IMR-90 (cell line): ENCODE data around the gene PNPLA5. TPM values are rescaled to one million over a fixed set of nuclear protein-coding genes. Genes with fewer than 3 reads are reported as not detected.

Experiments
- ATAC-seq: fragments of 200-7000 bp; cut with Tn5 transposase; 2 replicates; pipeline ENCODE4 v1.9.1; 2020; ENCODE audit warnings: low read depth, mild to moderate bottlenecking, moderate library complexity
- BruUV-seq: library from RNA; stranded (reverse); fragments of 400-500 nt; replicated peaks from 2 replicates; lab custom pipeline; 2021; lab: Mats Ljungman, UMichigan
- CTCF ChIA-PET: fragments of 300-600 bp; formaldehyde crosslinking; extraction: SDS; loops from one replicate; lab custom pipeline; 2021; ENCODE audit warnings: antibody characterized with exemption; lab: Yijun Ruan, JAX
- POLR2A ChIA-PET: fragments of 300-600 bp; sonication (Branson Sonifier 250); formaldehyde crosslinking; loops from one replicate; lab custom pipeline; 2022; ENCODE audit warnings: antibody characterized with exemption; ENCODE audit not compliant: unreplicated experiment; lab: Charles Lee
- DNase-seq: peaks from one replicate; pipeline ENCODE4 v3.0.0; 2013
- H2AFZ ChIP-seq: replicated peaks from 2 replicates; pipeline ENCODE3; 2013; ENCODE audit warnings: low read length, mild to moderate bottlenecking; ENCODE audit not compliant: poor library complexity
- H2AK5ac ChIP-seq: 2 replicates; pipeline ENCODE4 v1.6.1; 2013; ENCODE audit warnings: low read depth, low read length, inconsistent platforms
- H2AK9ac ChIP-seq: replicated peaks from 2 replicates; pipeline ENCODE3; 2013; ENCODE audit warnings: mild to moderate bottlenecking, low read depth, low read length, moderate library complexity; ENCODE audit not compliant: poor library complexity
- H2BK120ac ChIP-seq: 2 replicates; pipeline ENCODE4 v1.6.1; 2013; ENCODE audit warnings: low read depth, low read length, inconsistent platforms
- H2BK15ac ChIP-seq: 3 replicates; pipeline ENCODE4 v1.6.1; 2013; ENCODE audit warnings: low read depth, low read length, inconsistent platforms
- H2BK20ac ChIP-seq: 2 replicates; pipeline ENCODE4 v1.6.1; 2013; ENCODE audit warnings: low read depth, mild to moderate bottlenecking, inconsistent platforms, low read length, moderate library complexity
- H2BK5ac ChIP-seq: 2 replicates; pipeline ENCODE4 v1.6.1; 2013; ENCODE audit warnings: mild to moderate bottlenecking, low read depth, low read length, inconsistent platforms; ENCODE audit not compliant: poor library complexity, severe bottlenecking
- H3K14ac ChIP-seq: replicated peaks from 2 replicates; pipeline ENCODE4 v1.6.1; 2013; ENCODE audit warnings: low read depth, low read length, inconsistent platforms
- H3K18ac ChIP-seq: 2 replicates; pipeline ENCODE4 v1.6.1; 2013; ENCODE audit warnings: low read depth, low read length, control low read depth
- H3K23ac ChIP-seq: 2 replicates; pipeline ENCODE4 v1.6.1; 2013; ENCODE audit warnings: low read depth, low read length, inconsistent platforms
- H3K27ac ChIP-seq: 2 replicates; pipeline ENCODE4 v1.5.1; 2013; ENCODE audit warnings: mild to moderate bottlenecking, control low read depth, low read length; ENCODE audit not compliant: insufficient read depth
- H3K27me3 ChIP-seq: 2 replicates; pipeline ENCODE4 v1.6.1; 2013; ENCODE audit warnings: low read length; ENCODE audit not compliant: control insufficient read depth, insufficient read depth
- H3K36me3 ChIP-seq: 2 replicates; pipeline ENCODE4 v1.6.1; 2013; ENCODE audit warnings: low read length, mixed read lengths; ENCODE audit not compliant: control insufficient read depth, insufficient read depth
- H3K4ac ChIP-seq: 2 replicates; pipeline ENCODE4 v1.6.1; 2013; ENCODE audit warnings: low read depth, low read length, inconsistent platforms
- H3K4me1 ChIP-seq: 2 replicates; pipeline ENCODE4 v1.6.1; 2013; ENCODE audit warnings: low read length, mixed read lengths; ENCODE audit not compliant: control insufficient read depth, insufficient read depth
- H3K4me2 ChIP-seq: 2 replicates; pipeline ENCODE4 v1.6.1; 2013; ENCODE audit warnings: low read depth, mild to moderate bottlenecking, control low read depth, low read length, moderate library complexity
- H3K4me3 ChIP-seq: 2 replicates; pipeline ENCODE4 v1.5.1; 2013; ENCODE audit warnings: low read depth, mild to moderate bottlenecking, control low read depth, low read length, moderate library complexity; ENCODE audit not compliant: insufficient read depth
- H3K56ac ChIP-seq: 2 replicates; pipeline ENCODE4 v1.6.1; 2013; ENCODE audit warnings: low read length, inconsistent platforms; ENCODE audit not compliant: insufficient read depth; ENCODE audit errors: extremely low read depth
- H3K79me1 ChIP-seq, 2 experiments: 2 replicates each; pipeline ENCODE4 v1.6.1; 2013; ENCODE audit warnings: low read length in 2 of 2, inconsistent platforms in 1 of 2, low read depth in 1 of 2
- H3K9ac ChIP-seq: 2 replicates; pipeline ENCODE4 v1.6.1; 2013; ENCODE audit warnings: low read depth, low read length, control low read depth
- H3K9me1 ChIP-seq: 2 replicates; pipeline ENCODE4 v1.6.1; 2013; ENCODE audit warnings: low read length, inconsistent platforms; ENCODE audit not compliant: insufficient read depth
- H3K9me3 ChIP-seq: 2 replicates; pipeline ENCODE4 v1.6.1; 2013; ENCODE audit warnings: low read length; ENCODE audit not compliant: control insufficient read depth, insufficient read depth
- H4K20me1 ChIP-seq: 2 replicates; pipeline ENCODE4 v1.6.1; 2013; ENCODE audit warnings: low read length, inconsistent platforms; ENCODE audit not compliant: insufficient read depth
- H4K5ac ChIP-seq: 2 replicates; pipeline ENCODE4 v1.6.1; 2013; ENCODE audit warnings: mild to moderate bottlenecking, low read depth, low read length, control low read depth
- H4K8ac ChIP-seq, 2 experiments: 2 replicates each; pipeline ENCODE4 v1.6.1; 2013; ENCODE audit warnings: low read depth in 2 of 2, low read length in 2 of 2, control low read depth in 1 of 2, inconsistent platforms in 1 of 2
- H4K91ac ChIP-seq: 2 replicates; pipeline ENCODE4 v1.6.1; 2013; ENCODE audit warnings: low read depth, low read length, inconsistent platforms; ENCODE audit not compliant: insufficient read depth
- BHLHE40 ChIP-seq: fragments of 150-350 bp; IDR thresholded peaks from 2 replicates; pipeline ENCODE4 v1.6.1; 2016; ENCODE audit warnings: mild to moderate bottlenecking, low read depth, low read length
- CEBPB ChIP-seq: IDR thresholded peaks from 2 replicates; pipeline ENCODE4 v1.6.1; 2012; ENCODE audit warnings: low read depth, low read length, improper control_type of control experiment
- CHD1 ChIP-seq: IDR thresholded peaks from 2 replicates; pipeline ENCODE4 v1.6.1; 2012; ENCODE audit warnings: low read depth, low read length, improper control_type of control experiment
- FOS ChIP-seq: fragments of 150-350 bp; IDR thresholded peaks from 2 replicates; pipeline ENCODE4 v1.6.1; 2016; ENCODE audit warnings: low read depth, low read length
- MAFK ChIP-seq: IDR thresholded peaks from 2 replicates; pipeline ENCODE4 v1.6.1; 2012; ENCODE audit warnings: low read depth, low read length, improper control_type of control experiment
- MAZ ChIP-seq: IDR thresholded peaks from 2 replicates; pipeline ENCODE4 v1.6.1; 2012; ENCODE audit warnings: low read depth, mild to moderate bottlenecking, low read length, improper control_type of control experiment, moderate library complexity, borderline replicate concordance
- NFE2L2 ChIP-seq: fragments of 150-350 bp; IDR thresholded peaks from 2 replicates; pipeline ENCODE4 v1.6.1; 2016; ENCODE audit warnings: low read depth, mild to moderate bottlenecking, low read length
- POLR2A ChIP-seq: IDR thresholded peaks from 2 replicates; pipeline ENCODE4 v1.6.1; 2012; ENCODE audit warnings: mild to moderate bottlenecking, low read depth, low read length
- RAD21 ChIP-seq: IDR thresholded peaks from 2 replicates; pipeline ENCODE4 v1.6.1; 2012; ENCODE audit warnings: low read length, improper control_type of control experiment
- RCOR1 ChIP-seq: IDR thresholded peaks from 2 replicates; pipeline ENCODE4 v1.6.1; 2012; ENCODE audit warnings: mild to moderate bottlenecking, low read length, improper control_type of control experiment; ENCODE audit not compliant: insufficient replicate concordance
- RFX5 ChIP-seq: IDR thresholded peaks from 2 replicates; pipeline ENCODE4 v1.8.0; 2012; ENCODE audit warnings: low read depth, mild to moderate bottlenecking, low read length, moderate library complexity
- SMC3 ChIP-seq: fragments of 150-350 bp; IDR thresholded peaks from 2 replicates; pipeline ENCODE4 v1.6.1; 2016; ENCODE audit warnings: low read depth, mild to moderate bottlenecking, antibody characterized with exemption, low read length, moderate library complexity
- USF2 ChIP-seq: fragments of 150-350 bp; IDR thresholded peaks from 2 replicates; pipeline ENCODE4 v1.6.1; 2017; ENCODE audit warnings: mild to moderate bottlenecking, antibody characterized with exemption, low read length, low read depth
- WGBS, 2 experiments: methylation state at CpG; one replicate each; pipeline versions ENCODE4 v1.1.5 to v1.1.7; 2013; ENCODE audit warnings: missing lambda C conversion rate in 2 of 2; ENCODE audit not compliant: insufficient read length in 1 of 2; ENCODE audit errors: extremely low coverage in 2 of 2; 5-methylcytosine and 5-hydroxymethylcytosine counted together
- dilution Hi-C: fragments of 300-500 bp; cut with HindIII; formaldehyde crosslinking; loops from one replicate; pipeline ENCODE4 v1.14.3; 2018; ENCODE audit warnings: low sequenced_read_pairs; ENCODE audit not compliant: unreplicated experiment
- in situ Hi-C: fragments of 300-500 bp; cut with MboI; formaldehyde crosslinking; loops from 3 replicates; pipeline ENCODE4 v1.14.3; 2019; ENCODE audit warnings: low sequenced_read_pairs, inconsistent platforms, mixed read lengths
- intact Hi-C: fragments of 100-400 bp; cut with micrococcal nuclease; formaldehyde crosslinking; loops from 2 replicates; pipeline ENCODE4 v1.10.0; 2022
- polyA plus RNA-seq, 3 experiments: library from polyadenylated mRNA; depleted of rRNA; stranded (reverse); fragments of >200 nt; gene quantifications; 2 replicates each; pipeline ENCODE4 v1.2.3, GENCODE V29; 2012; ENCODE audit warnings: low replicate concordance in 1 of 3
- total RNA-seq: library from RNA; depleted of rRNA; stranded (reverse); fragments of >200 nt; gene quantifications from 2 replicates; pipeline ENCODE4 v1.2.3, GENCODE V29; 2012
- TF ChIP-seq, protein P1 (sequence below): conservative IDR thresholded peaks from 2 replicates; pipeline ENCODE4 v1.5.1; 2012; ENCODE audit warnings: mild to moderate bottlenecking, low read depth, low read length, improper control_type of control experiment
- TF ChIP-seq, protein P2 (sequence below): fragments of 150-350 bp; IDR thresholded peaks from 2 replicates; pipeline ENCODE4 v1.6.1; 2016; ENCODE audit warnings: low read depth, mild to moderate bottlenecking, low read length, moderate library complexity, borderline replicate concordance

Gene PNPLA5
- total and polyA plus RNA-seq, 2 of the 4 experiments (the other 2 are of a cell fraction) = 0.18 to 0.44 TPM

DNA sequence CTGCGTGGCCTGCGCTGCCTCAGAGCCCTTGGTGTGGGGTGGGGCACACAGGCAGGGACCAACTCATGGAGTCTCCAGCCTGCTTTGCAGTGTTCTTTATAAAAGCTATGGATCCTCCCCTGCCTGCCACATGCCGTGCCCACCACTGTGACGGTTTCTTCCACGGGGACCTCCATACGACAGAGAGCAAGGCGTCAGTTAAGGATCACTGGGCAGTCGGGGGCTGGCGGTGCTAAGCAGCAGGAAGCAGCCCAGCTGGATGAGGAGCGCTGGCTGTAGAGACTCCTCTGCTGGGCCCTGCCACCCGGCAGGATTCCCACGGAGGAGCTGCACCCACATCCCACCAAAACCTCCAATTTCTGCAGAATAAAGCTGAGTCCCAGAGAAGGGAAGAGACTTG is 56.6 kb downstream of the PNPLA5 start:
- Histone ChIP-seq H3K79me1 (no peaks in the 10 kb centered on the region), H3K9ac (no peak overlapping the region), H3K4ac (no peak overlapping the region), H4K91ac (no peak overlapping the region), H4K5ac (no peak overlapping the region), H2AFZ (peak overlapping the region; percentile 43), H3K36me3 (peaks cover 9% of the 10 kb centered on the region; the same call in 1 of the 2 replicates), H3K56ac (no peak overlapping the region), H4K20me1 (no peaks in the 10 kb centered on the region), H3K14ac (no peak overlapping the region), H3K4me2 (no peak overlapping the region), H3K23ac (no peak overlapping the region), H3K27ac (no peak overlapping the region), H3K4me1 (peaks cover 10% of the 10 kb centered on the region), H2BK20ac (no peak overlapping the region), H3K27me3 (no peaks in the 10 kb centered on the region; the same call in 1 of the 2 replicates), H4K8ac (no peak overlapping the region), H2AK9ac (no peak overlapping the region), H3K4me3 (no peak overlapping the region), H3K9me3 (no peaks in the 10 kb centered on the region), H3K18ac (no peak overlapping the region), H2BK120ac (no peak overlapping the region), H2AK5ac (no peak overlapping the region), H2BK5ac (no peak overlapping the region), H2BK15ac (no peak overlapping the region), H3K9me1 (peaks cover 5% of the 10 kb centered on the region)
- dilution Hi-C loops (no loop called here), intact Hi-C loops (no loop called here), in situ Hi-C loops (no loop called here)
- no peak for ATAC-seq
- POLR2A ChIA-PET = no interaction called here
- CTCF ChIA-PET = no interaction called here
- DNase-seq = no peak
- 67% methylated on average over 6 of the region's 12 CpGs; no CpG with 5 or more reads in 1 of the 2 experiments for WGBS, 2 experiments
- TF ChIP-seq CEBPB = no peak
- TF ChIP-seq FOS = no peak
- no peak for TF ChIP-seq SMC3
- no peak for TF ChIP-seq RCOR1
- no peak for TF ChIP-seq POLR2A
- TF ChIP-seq, protein P1, sequence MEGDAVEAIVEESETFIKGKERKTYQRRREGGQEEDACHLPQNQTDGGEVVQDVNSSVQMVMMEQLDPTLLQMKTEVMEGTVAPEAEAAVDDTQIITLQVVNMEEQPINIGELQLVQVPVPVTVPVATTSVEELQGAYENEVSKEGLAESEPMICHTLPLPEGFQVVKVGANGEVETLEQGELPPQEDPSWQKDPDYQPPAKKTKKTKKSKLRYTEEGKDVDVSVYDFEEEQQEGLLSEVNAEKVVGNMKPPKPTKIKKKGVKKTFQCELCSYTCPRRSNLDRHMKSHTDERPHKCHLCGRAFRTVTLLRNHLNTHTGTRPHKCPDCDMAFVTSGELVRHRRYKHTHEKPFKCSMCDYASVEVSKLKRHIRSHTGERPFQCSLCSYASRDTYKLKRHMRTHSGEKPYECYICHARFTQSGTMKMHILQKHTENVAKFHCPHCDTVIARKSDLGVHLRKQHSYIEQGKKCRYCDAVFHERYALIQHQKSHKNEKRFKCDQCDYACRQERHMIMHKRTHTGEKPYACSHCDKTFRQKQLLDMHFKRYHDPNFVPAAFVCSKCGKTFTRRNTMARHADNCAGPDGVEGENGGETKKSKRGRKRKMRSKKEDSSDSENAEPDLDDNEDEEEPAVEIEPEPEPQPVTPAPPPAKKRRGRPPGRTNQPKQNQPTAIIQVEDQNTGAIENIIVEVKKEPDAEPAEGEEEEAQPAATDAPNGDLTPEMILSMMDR = no peak
- TF ChIP-seq MAFK = no peak
- no peak for TF ChIP-seq NFE2L2
- TF ChIP-seq, protein P2, sequence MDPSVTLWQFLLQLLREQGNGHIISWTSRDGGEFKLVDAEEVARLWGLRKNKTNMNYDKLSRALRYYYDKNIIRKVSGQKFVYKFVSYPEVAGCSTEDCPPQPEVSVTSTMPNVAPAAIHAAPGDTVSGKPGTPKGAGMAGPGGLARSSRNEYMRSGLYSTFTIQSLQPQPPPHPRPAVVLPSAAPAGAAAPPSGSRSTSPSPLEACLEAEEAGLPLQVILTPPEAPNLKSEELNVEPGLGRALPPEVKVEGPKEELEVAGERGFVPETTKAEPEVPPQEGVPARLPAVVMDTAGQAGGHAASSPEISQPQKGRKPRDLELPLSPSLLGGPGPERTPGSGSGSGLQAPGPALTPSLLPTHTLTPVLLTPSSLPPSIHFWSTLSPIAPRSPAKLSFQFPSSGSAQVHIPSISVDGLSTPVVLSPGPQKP = no peak
- no peak for TF ChIP-seq MAZ
- TF ChIP-seq USF2 = no peak
- no peak for TF ChIP-seq RAD21
- no peak for TF ChIP-seq BHLHE40
- no peak for TF ChIP-seq CHD1
- no peak for TF ChIP-seq RFX5
- BruUV-seq = no TSS peak
